Raji (cell line): ENCODE results near the gene MYLK2.

Experiments
- POLR2A ChIP-seq: IDR thresholded peaks from 2 replicates; pipeline ENCODE4 v1.6.1; 2011; ENCODE audit warnings: low read depth, low read length, control low read depth; ENCODE audit not compliant: insufficient read depth

MYLK2 gene

GRCh38 chr20:31819083-31819784, at the start of gene MYLK2:
TSS of gene MYLK2 (plus strand) at chr20:31819356. CDS start at chr20:31819581, 225 bp downstream.
- no peak for TF ChIP-seq POLR2A

GRCh38 chr20:31769681-31770080, 49.5 kb upstream of the MYLK2 start:
- TF ChIP-seq POLR2A: no peak

- no peak for TF ChIP-seq POLR2A
Observed at GRCh38 chr20:31770243-31770642, 48.9 kb upstream of the MYLK2 start.

- no peak for TF ChIP-seq POLR2A
Observed at GRCh38 chr20:31774408-31774807, 44.7 kb upstream of the MYLK2 start.

GRCh38 chr20:31780839-31781238, 38.3 kb upstream of the MYLK2 start:
- TF ChIP-seq POLR2A: no peak

GRCh38 chr20:31781945-31782344, 37.2 kb upstream of the MYLK2 start:
- TF ChIP-seq POLR2A: no peak

- no peak for TF ChIP-seq POLR2A
Observed at GRCh38 chr20:31784354-31785044, 34.7 kb upstream of the MYLK2 start.

GRCh38 chr20:31785089-31785488, 34.1 kb upstream of the MYLK2 start:
- TF ChIP-seq POLR2A: no peak

- no peak for TF ChIP-seq POLR2A
Observed at GRCh38 chr20:31788578-31788977, 30.6 kb upstream of the MYLK2 start.

- TF ChIP-seq POLR2A: no peak
Observed at GRCh38 chr20:31790401-31790800, 28.8 kb upstream of the MYLK2 start.

GRCh38 chr20:31797364-31797763, 21.8 kb upstream of the MYLK2 start:
- TF ChIP-seq POLR2A: no peak

- no peak for TF ChIP-seq POLR2A
Observed at GRCh38 chr20:31801508-31801907, 17.6 kb upstream of the MYLK2 start.

GRCh38 chr20:31803552-31804291, 15.4 kb upstream of the MYLK2 start:
- TF ChIP-seq POLR2A: no peak

- TF ChIP-seq POLR2A: no peak
Observed at GRCh38 chr20:31806564-31807355, 12.4 kb upstream of the MYLK2 start.

GRCh38 chr20:31808481-31808880, 10.7 kb upstream of the MYLK2 start:
- no peak for TF ChIP-seq POLR2A

GRCh38 chr20:31809661-31810060, 9.5 kb upstream of the MYLK2 start:
- TF ChIP-seq POLR2A: no peak

GRCh38 chr20:31811198-31811597, 8.0 kb upstream of the MYLK2 start:
- no peak for TF ChIP-seq POLR2A
